NCI-H1048 (cell line): Measurements from ENCODE around the gene ITGB1.

Experiments
- DNase-seq: peaks from one replicate; lab custom pipeline; 2025; lab: John Stamatoyannopoulos, UW

Gene ITGB1

GRCh38 chr10:32888161-32888927, 69.7 kb downstream of the ITGB1 start:
- no peak for DNase-seq

GRCh38 chr10:32887481-32887880, 70.5 kb downstream of the ITGB1 start:
- no peak for DNase-seq

GRCh38 chr10:32882076-32882475, 76.0 kb downstream of the ITGB1 start:
- DNase-seq, result no peak

- DNase-seq, result no peak
Measured at GRCh38 chr10:32878646-32879045, 79.4 kb downstream of the ITGB1 start.

GRCh38 chr10:32877915-32878314, 80.1 kb downstream of the ITGB1 start:
- no peak for DNase-seq

- no peak for DNase-seq
Measured at GRCh38 chr10:32865170-32865569, 92.9 kb downstream of the ITGB1 start.

GRCh38 chr10:32854435-32854834, 103.6 kb downstream of the ITGB1 start:
- no peak for DNase-seq

- DNase-seq, result no peak
Measured at GRCh38 chr10:32851301-32851700, 106.7 kb downstream of the ITGB1 start.
